Pancreas (tissue), 10 donors: Measurements from ENCODE around the gene IL2RA. TPM values are rescaled to one million over a fixed set of nuclear protein-coding genes. Genes with fewer than 3 reads are reported as not detected.
"Not testable (repeated sequence)": the region's sequence is repeated elsewhere in the genome, so short reads cannot be mapped to it uniquely, and the experiment has no call there.

Experiments
- ATAC-seq, 4 donors: fragments of 200-7000 bp; cut with Tn5 transposase; one replicate each; pipeline versions ENCODE4 v1.8.0 to v1.9.1; 2020; ENCODE audit warnings: mild to moderate bottlenecking in 4 of 4, moderate library complexity in 4 of 4
- DNase-seq, 6 donors: peaks; one replicate each; pipeline ENCODE4 v3.0.0-alpha.2; 2020
- FAIRE-seq: peaks from 2 replicates; lab custom pipeline; 2012; peaks lifted over from hg19 to GRCh38; lab: Jason Lieb, UNC
- H3K27ac ChIP-seq, 4 donors: fragments of 200-600 bp; sonication (generic); 1 replicate in 3 of 4; 2 replicates in 1 of 4; pipeline versions ENCODE4 v1.5.0 to v1.8.0; 2020
- H3K27me3 ChIP-seq, 4 donors: fragments of 200-600 bp; one replicate each; pipeline ENCODE4 v1.8.0; 2021
- H3K36me3 ChIP-seq, 3 donors: fragments of 200-600 bp; sonication (generic) in 1 of 3; one replicate each; pipeline versions ENCODE4 v1.5.0 to v1.8.0; 2020 to 2021
- H3K4me1 ChIP-seq, 3 donors: fragments of 200-600 bp; one replicate each; pipeline ENCODE4 v1.8.0; 2021
- H3K4me3 ChIP-seq, 4 donors: fragments of 200-600 bp; sonication (generic) in 2 of 4; one replicate each; pipeline versions ENCODE4 v1.5.0 to v1.8.0; 2020 to 2021
- H3K9me3 ChIP-seq, 4 donors: fragments of 200-600 bp; one replicate each; pipeline ENCODE4 v1.8.0; 2021
- CTCF ChIP-seq, 4 donors: fragments of 200-600 bp; sonication (generic) in 3 of 4; IDR thresholded peaks; one replicate each; pipeline versions ENCODE4 v1.5.0 to v1.8.0; 2021; ENCODE audit warnings: antibody characterized with exemption in 4 of 4
- WGBS, 2 donors: extraction: QIAGEN DNeasy Blood & Tissue Kit; methylation state at CpG; one replicate each; pipeline ENCODE4 v1.1.7; 2013; 5-methylcytosine and 5-hydroxymethylcytosine counted together
- intact Hi-C, 3 donors: fragments of 100-400 bp; cut with DNase I; formaldehyde crosslinking; loops; one replicate each; pipeline versions ENCODE4 v1.11.1 to v1.14.2; 2022
- polyA plus RNA-seq, 2 donors: library from polyadenylated mRNA; stranded (reverse); fragments of 200-250 nt; gene quantifications; one replicate each; pipeline ENCODE4 v1.2.3, GENCODE V29; 2013
- total RNA-seq, 6 donors: library from RNA; stranded (reverse); fragmentation: NEBNext Ultra II Directional in 4 of 6; extraction: Animal tissue kit (Norgen Biotek cat#: 25700) in 4 of 6; gene quantifications; one replicate each; pipeline versions ENCODE4 v1.2.1 to v1.2.4, GENCODE V29; 2021 to 2023
- donor health status: healthy with polysubstance abuse.
- donor health status: DM: no; HTN: no; CAD: no; lungs with moderate emphysema.
- donor health status: DM: no; HTN: no; CAD: no.
- donor health status: control.
- donor health status: control.
- donor health status: Bipolar disorder and iron deficiency.
- donor health status: DM: yes; HTN: yes; CAD: no.
- donor health status: DM: no; HTN: no; CAD: no.
- donor health status: DM: no; HTN: no; CAD: no.
- donor health status: DM: yes; HTN: yes; CAD: no.

The IL2RA gene
- total and polyA plus RNA-seq, 8 donors, result 0.11 to 1.1 (median 0.26) TPM; not detected in 2

- TF ChIP-seq CTCF (IDR thresholded peaks at IDR 0.05), result no peak
- no peaks in the 10 kb centered on the region for H3K9me3 ChIP-seq
- H3K36me3 ChIP-seq, result no peaks in the 10 kb centered on the region
- H3K27me3 ChIP-seq, result no peaks in the 10 kb centered on the region
- FAIRE-seq (no peak), ATAC-seq (peak in 2 of 4 donors; percentile 51 to 61), DNase-seq (no peak)
- H3K4me1 ChIP-seq, result no peaks in the 10 kb centered on the region
- intact Hi-C loops, result no loop called here
- H3K27ac ChIP-seq, result no peak overlapping the region
- no peak overlapping the region for H3K4me3 ChIP-seq
- 70 to 75% methylated on average over 4 of the region's 4 CpGs for WGBS, 2 donors
Measured at GRCh38 chr10:6065835-6066234, 3.7 kb upstream of the IL2RA start.

- ATAC-seq (no peak), DNase-seq (no peak), FAIRE-seq (no peak)
- Histone ChIP-seq H3K4me1 (no peaks in the 10 kb centered on the region), H3K27ac (no peak overlapping the region), H3K4me3 (no peak overlapping the region), H3K36me3 (no peaks in the 10 kb centered on the region), H3K27me3 (no peaks in the 10 kb centered on the region), H3K9me3 (no peaks in the 10 kb centered on the region)
- TF ChIP-seq CTCF (IDR thresholded peaks at IDR 0.05), result no peak
- intact Hi-C loops, result no loop called here
- 86 to 89% methylated on average over 3 of the region's 3 CpGs for WGBS, 2 donors
Measured at GRCh38 chr10:6065406-6065805, 3.2 kb upstream of the IL2RA start.

GRCh38 chr10:6064726-6065125, 2.6 kb upstream of the IL2RA start:
- WGBS, 2 donors, result 90% methylated on average over 3 of the region's 3 CpGs
- H3K27me3 ChIP-seq, ATAC-seq, FAIRE-seq, intact Hi-C loops, H3K36me3 ChIP-seq, H3K9me3 ChIP-seq, H3K4me1 ChIP-seq, DNase-seq, H3K4me3 ChIP-seq, H3K27ac ChIP-seq: not testable (repeated sequence)

GRCh38 chr10:6064119-6064518, 2.0 kb upstream of the IL2RA start:
- ATAC-seq (no peak), FAIRE-seq (no peak), DNase-seq (no peak)
- Histone ChIP-seq H3K36me3 (no peaks in the 10 kb centered on the region), H3K4me3 (no peak overlapping the region), H3K9me3 (no peaks in the 10 kb centered on the region), H3K4me1 (no peaks in the 10 kb centered on the region), H3K27ac (no peak overlapping the region), H3K27me3 (no peaks in the 10 kb centered on the region)
- intact Hi-C loops, result no loop called here
- WGBS, 2 donors, result 76 to 80% methylated on average over 7 of the region's 7 CpGs
- TF ChIP-seq CTCF (IDR thresholded peaks at IDR 0.05), result no peak

GRCh38 chr10:6061056-6061455, 1.1 kb downstream of the IL2RA start:
- Histone ChIP-seq H3K9me3 (no peaks in the 10 kb centered on the region), H3K27me3 (no peaks in the 10 kb centered on the region), H3K4me3 (no peak overlapping the region), H3K4me1 (no peaks in the 10 kb centered on the region), H3K27ac (no peak overlapping the region), H3K36me3 (no peaks in the 10 kb centered on the region)
- ATAC-seq, result no peak
- TF ChIP-seq CTCF (IDR thresholded peaks at IDR 0.05), result no peak
- 86 to 90% methylated on average over 8 of the region's 8 CpGs for WGBS, 2 donors
- intact Hi-C loops, result no loop called here
- FAIRE-seq, result no peak
- no peak for DNase-seq
